Suprapubic skin (tissue), 3 donors: ENCODE measurements around the gene RAET1G.

Experiments
- EP300 ChIP-seq: sonication (generic); formaldehyde crosslinking; IDR thresholded peaks from one replicate; pipeline ENCODE4 v1.6.1; 2017; ENCODE audit warnings: antibody characterized with exemption
- TF ChIP-seq, protein P1 (sequence below), 2 donors: fragments of 200-600 bp in 1 of 2; fragments of 450-650 bp in 1 of 2; sonication (generic) in 1 of 2; IDR thresholded peaks; one replicate each; pipeline ENCODE4 v1.5.1; 2016 to 2019; ENCODE audit warnings: antibody characterized with exemption in 2 of 2, mild to moderate bottlenecking in 1 of 2, moderate library complexity in 1 of 2

DNA sequence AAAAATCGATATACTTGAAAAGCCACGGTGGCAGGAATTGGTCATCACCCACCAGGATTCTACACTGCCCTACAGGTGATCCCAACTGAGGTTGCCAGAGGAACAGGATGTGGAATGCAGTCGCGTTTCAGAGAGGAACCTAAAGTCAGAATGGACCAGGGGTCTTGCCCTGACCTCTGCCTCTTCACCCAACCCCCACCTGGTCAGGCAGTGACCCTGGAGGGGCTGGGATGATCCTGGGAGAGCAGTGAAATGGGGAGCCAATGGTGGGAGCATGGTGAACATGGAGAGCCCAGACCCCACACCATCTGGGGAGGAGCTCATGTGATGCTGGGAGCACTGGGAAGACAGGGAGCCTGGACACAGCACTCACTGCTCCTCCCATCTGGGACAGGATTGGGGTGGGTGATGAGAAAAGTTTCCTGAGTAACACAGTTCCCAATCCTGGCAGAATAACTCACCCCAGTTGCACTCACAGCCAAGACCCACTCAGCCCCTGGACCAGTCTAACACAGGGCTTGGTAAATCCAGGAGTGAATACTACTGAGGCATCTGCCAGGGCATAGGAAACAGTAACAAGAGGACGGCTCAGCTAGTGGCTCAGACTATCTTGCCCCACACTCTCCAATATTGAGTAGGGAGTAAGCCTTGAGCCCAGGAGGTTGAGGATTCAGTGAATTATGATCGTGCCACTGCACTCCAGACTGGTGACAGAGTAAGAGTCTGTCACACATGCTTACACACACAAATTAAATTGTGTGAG, 17.2 kb upstream of the RAET1G start:
- TF ChIP-seq, protein P1, sequence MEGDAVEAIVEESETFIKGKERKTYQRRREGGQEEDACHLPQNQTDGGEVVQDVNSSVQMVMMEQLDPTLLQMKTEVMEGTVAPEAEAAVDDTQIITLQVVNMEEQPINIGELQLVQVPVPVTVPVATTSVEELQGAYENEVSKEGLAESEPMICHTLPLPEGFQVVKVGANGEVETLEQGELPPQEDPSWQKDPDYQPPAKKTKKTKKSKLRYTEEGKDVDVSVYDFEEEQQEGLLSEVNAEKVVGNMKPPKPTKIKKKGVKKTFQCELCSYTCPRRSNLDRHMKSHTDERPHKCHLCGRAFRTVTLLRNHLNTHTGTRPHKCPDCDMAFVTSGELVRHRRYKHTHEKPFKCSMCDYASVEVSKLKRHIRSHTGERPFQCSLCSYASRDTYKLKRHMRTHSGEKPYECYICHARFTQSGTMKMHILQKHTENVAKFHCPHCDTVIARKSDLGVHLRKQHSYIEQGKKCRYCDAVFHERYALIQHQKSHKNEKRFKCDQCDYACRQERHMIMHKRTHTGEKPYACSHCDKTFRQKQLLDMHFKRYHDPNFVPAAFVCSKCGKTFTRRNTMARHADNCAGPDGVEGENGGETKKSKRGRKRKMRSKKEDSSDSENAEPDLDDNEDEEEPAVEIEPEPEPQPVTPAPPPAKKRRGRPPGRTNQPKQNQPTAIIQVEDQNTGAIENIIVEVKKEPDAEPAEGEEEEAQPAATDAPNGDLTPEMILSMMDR (IDR thresholded peaks at IDR 0.05) = no peak
- TF ChIP-seq EP300 = no peak
